ENCODE results near the gene FRMPD1. TPM values are rescaled to one million over a fixed set of nuclear protein-coding genes. Genes with fewer than 3 reads are reported as not detected.

FRMPD1 gene
- total RNA-seq, 4 donors from 2014 or later: 0.34 to 0.50 (median 0.45) TPM; not detected in 1

- no peaks in the 10 kb centered on the region for H3K27me3 ChIP-seq
- H3K4me3 ChIP-seq: no peak overlapping the region
- H3K4me1 ChIP-seq: peaks cover 2 to 16% (median 9%) of the 10 kb centered on the region in 4 donors
- no peak overlapping the region for H3K27ac ChIP-seq (replicated peaks in 1 of 4)
- DNase-seq (ENCODE audit: extremely low spot score): no peak
- no peak for TF ChIP-seq EP300 (IDR thresholded peaks at IDR 0.05)
- no peak for TF ChIP-seq CTCF (IDR thresholded peaks at IDR 0.05)
- no peak for TF ChIP-seq POLR2A (IDR thresholded peaks at IDR 0.05; ENCODE audit: low read depth)
- no peak for TF ChIP-seq POLR2AphosphoS5 (IDR thresholded peaks at IDR 0.05)
- intact Hi-C loops (cut with DNase I): no loop called here
- H3K36me3 ChIP-seq: peaks cover 35 to 100% (median 82%) of the 10 kb centered on the region in 4 donors
- 70% methylated on average over 2 of the region's 2 CpGs for WGBS
- no peaks in the 10 kb centered on the region for H3K9me3 ChIP-seq
Observed at GRCh38 chr9:37778534-37778933, 127.8 kb downstream of the FRMPD1 start.

GRCh38 chr9:37784291-37784615 is 133.5 kb downstream of the FRMPD1 start:
- DNase-seq (ENCODE audit: extremely low spot score): no peak
- WGBS: 1% methylated on average over 6 of the region's 6 CpGs
- intact Hi-C loops (cut with DNase I): loop anchor here (2.0 to 10.0 kb wide), 2 partner anchors 17 to 299 kb away; partner anchors contain the start of genes DCAF10 and POLR1E
- Histone ChIP-seq H3K9me3 (no peaks in the 10 kb centered on the region), H3K4me3 (peak overlapping the region; percentile 71 to 97 (median 91)), H3K4me1 (peaks cover 10 to 34% (median 26%) of the 10 kb centered on the region in 4 donors), H3K36me3 (peaks cover 13 to 46% (median 39%) of the 10 kb centered on the region in 4 donors), H3K27ac (replicated peaks in 1 of 4) (peak overlapping the region; percentile 84 to 89 (median 87)), H3K27me3 (peaks cover 0 to 9% (median 5%) of the 10 kb centered on the region in 4 donors)
- TF ChIP-seq POLR2A (IDR thresholded peaks at IDR 0.05; ENCODE audit: low read depth): no peak
- no peak for TF ChIP-seq EP300 (IDR thresholded peaks at IDR 0.05)
- no peak for TF ChIP-seq CTCF (IDR thresholded peaks at IDR 0.05)
- TF ChIP-seq POLR2AphosphoS5 (IDR thresholded peaks at IDR 0.05): no peak

- peaks cover 0 to 9% (median 5%) of the 10 kb centered on the region in 4 donors for H3K27me3 ChIP-seq
- H3K27ac ChIP-seq (replicated peaks in 1 of 4): peak within 1 kb of the TSS; percentile 84 to 89 (median 87)
- peak; percentile 97 for DNase-seq (ENCODE audit: extremely low spot score)
- H3K36me3 ChIP-seq: peaks cover 13 to 40% (median 33%) of the 10 kb centered on the region in 4 donors
- H3K9me3 ChIP-seq: no peaks in the 10 kb centered on the region
- intact Hi-C loops (cut with DNase I): loop anchor here (2.0 to 10.0 kb wide), 2 partner anchors 16 to 300 kb away; partner anchors contain the start of genes DCAF10 and POLR1E
- peaks cover 10 to 34% (median 26%) of the 10 kb centered on the region in 4 donors for H3K4me1 ChIP-seq
- H3K4me3 ChIP-seq: peak within 1 kb of the TSS; percentile 71 to 97 (median 91)
- TF ChIP-seq CTCF (IDR thresholded peaks at IDR 0.05) (peak in 1 of 3 experiments; percentile 2), POLR2A (IDR thresholded peaks at IDR 0.05; ENCODE audit: low read depth) (peak; percentile 39), POLR2AphosphoS5 (IDR thresholded peaks at IDR 0.05) (peak; percentile 88 to 92), EP300 (IDR thresholded peaks at IDR 0.05) (no peak)
- WGBS: 0% methylated on average over 9 of the region's 73 CpGs
Observed at GRCh38 chr9:37784616-37785483, 134.1 kb downstream of the FRMPD1 start, which contains the start of gene EXOSC3. Gene EXOSC3, minus strand, starts transcription at chr9:37785064. Its CDS starts 20 bp downstream, at chr9:37785044.

GRCh38 chr9:37787059-37787458 is 136.3 kb downstream of the FRMPD1 start:
- H3K9me3 ChIP-seq: no peaks in the 10 kb centered on the region
- DNase-seq (ENCODE audit: extremely low spot score): no peak
- WGBS: 50% methylated on average over 19 of the region's 45 CpGs
- peaks cover 0 to 9% (median 5%) of the 10 kb centered on the region in 4 donors for H3K27me3 ChIP-seq
- TF ChIP-seq CTCF (IDR thresholded peaks at IDR 0.05) (no peak), POLR2AphosphoS5 (IDR thresholded peaks at IDR 0.05) (no peak), POLR2A (IDR thresholded peaks at IDR 0.05; ENCODE audit: low read depth) (no peak)
- H3K4me3 ChIP-seq: no peak overlapping the region
- peaks cover 10 to 33% (median 26%) of the 10 kb centered on the region in 4 donors for H3K4me1 ChIP-seq
- H3K36me3 ChIP-seq: peaks cover 5 to 23% (median 13%) of the 10 kb centered on the region in 4 donors
- no peak overlapping the region for H3K27ac ChIP-seq (replicated peaks in 1 of 4)
- intact Hi-C loops (cut with DNase I): loop anchor here (10.0 kb wide), 1 partner anchor 302 kb away; the partner anchor contains the start of gene POLR1E
